GM12878 (cell line): ENCODE results near the gene C3orf22. TPM values are rescaled to one million over a fixed set of nuclear protein-coding genes. Genes with fewer than 3 reads are reported as not detected.

Experiments
- EP300 ChIP-seq, 2 experiments: fragments of 150-350 bp in 1 of 2; IDR thresholded peaks; 2 replicates each; pipeline ENCODE4 v1.6.1; 2011 to 2012; ENCODE audit warnings: low read depth in 2 of 2, low read length in 2 of 2, borderline replicate concordance in 1 of 2, improper control_type of control experiment in 1 of 2, inconsistent platforms in 1 of 2; ENCODE audit not compliant: control insufficient read depth in 1 of 2
- FOS ChIP-seq: IDR thresholded peaks from 3 replicates; pipeline ENCODE4 v1.6.1; 2011; ENCODE audit warnings: borderline replicate concordance; ENCODE audit not compliant: insufficient read length; ENCODE audit errors: extremely low read depth
- KDM1A ChIP-seq: fragments of 200-600 bp; sonication (generic); IDR thresholded peaks from 2 replicates; pipeline ENCODE4 v1.6.1; 2016; ENCODE audit warnings: borderline replicate concordance
- SIN3A ChIP-seq: IDR thresholded peaks from 2 replicates; pipeline ENCODE4 v1.6.1; 2012; ENCODE audit warnings: low read depth, low read length, improper control_type of control experiment
- SMC3 ChIP-seq: IDR thresholded peaks from 2 replicates; pipeline ENCODE4 v1.6.1; 2011; ENCODE audit warnings: low read length, improper control_type of control experiment, borderline replicate concordance
- ZNF592 ChIP-seq: fragments of 450-650 bp; IDR thresholded peaks from 2 replicates; pipeline ENCODE4 v1.6.1; 2017; ENCODE audit warnings: mild to moderate bottlenecking, moderate library complexity
- ZZZ3 ChIP-seq: IDR thresholded peaks from 2 replicates; pipeline ENCODE4 v1.6.1; 2011; ENCODE audit warnings: low read depth; ENCODE audit not compliant: control insufficient read depth, insufficient read length
- polyA plus RNA-seq, 11 experiments: library from polyadenylated mRNA; depleted of rRNA in 4 of 11; unstranded in 6 of 11; stranded (reverse) in 5 of 11; fragments of >200 nt; fragmentation: Nextera tagmentation in 4 of 11; fragmentation: Illumina TruSeq in 1 of 11; extraction: Ambion mirVana in 4 of 11; extraction: Trizol in 1 of 11; gene quantifications; 1 replicate in 1 of 11; 2 replicates in 10 of 11; pipeline versions ENCODE4 v1.2.1 to v1.2.3, GENCODE V29; 2011 to 2016; ENCODE audit warnings: inconsistent platforms in 2 of 11, missing spikeins in 2 of 11, low read depth in 1 of 11
- total RNA-seq, 4 experiments: library from RNA; depleted of rRNA in 3 of 4; stranded (reverse); fragments of >200 nt in 3 of 4; fragmentation: Illumina TruSeq in 1 of 4; extraction: Trizol in 1 of 4; gene quantifications; 2 replicates each; pipeline versions ENCODE4 v1.2.1 to v1.2.3, GENCODE V29; 2013 to 2021
- TF ChIP-seq, protein P1 (sequence below): fragments of 450-650 bp; conservative IDR thresholded peaks from 2 replicates; pipeline ENCODE4 v1.6.1; 2017; ENCODE audit warnings: mild to moderate bottlenecking, moderate library complexity

Gene C3orf22
- total and polyA plus RNA-seq, 10 of the 15 experiments (the other 5 are each of a cell fraction or from before 2014, with no cell fraction given): not detected

DNA sequence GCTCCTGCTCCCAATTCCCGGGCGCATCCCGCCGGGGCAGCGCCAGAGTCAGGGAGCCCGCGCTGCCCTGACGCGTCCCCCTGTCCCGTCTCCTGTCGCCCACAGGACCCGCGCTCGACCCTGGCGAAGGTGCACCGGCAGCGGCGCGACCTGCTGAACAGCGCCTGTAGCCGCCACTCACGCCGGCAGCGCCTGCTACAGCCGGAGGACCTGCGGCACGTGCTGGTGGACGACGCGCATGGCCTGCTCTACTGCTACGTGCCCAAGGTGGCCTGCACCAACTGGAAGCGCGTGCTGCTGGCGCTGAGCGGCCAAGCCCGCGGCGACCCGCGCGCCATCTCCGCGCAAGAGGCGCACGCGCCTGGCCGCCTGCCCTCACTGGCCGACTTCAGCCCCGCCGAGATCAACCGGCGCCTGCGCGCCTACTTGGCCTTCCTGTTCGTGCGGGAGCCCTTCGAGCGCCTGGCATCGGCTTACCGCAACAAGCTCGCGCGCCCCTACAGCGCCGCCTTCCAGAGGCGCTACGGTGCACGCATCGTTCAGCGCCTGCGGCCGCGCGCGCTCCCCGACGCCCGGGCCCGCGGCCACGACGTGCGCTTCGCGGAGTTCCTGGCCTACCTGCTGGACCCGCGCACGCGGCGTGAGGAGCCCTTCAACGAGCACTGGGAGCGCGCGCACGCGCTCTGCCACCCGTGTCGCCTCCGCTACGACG is 16.9 kb downstream of the C3orf22 start (continued):
- TF ChIP-seq ZNF592 (no peak), EP300 (IDR thresholded peaks at IDR 0.05; ENCODE audit: borderline replicate concordance in 1 of 2, control insufficient read depth in 1 of 2, low read depth in 2 of 2, low read length in 2 of 2) (no peak), ZZZ3 (no peak), SIN3A (no peak), SMC3 (no peak), FOS (no peak), KDM1A (no peak)
- TF ChIP-seq, protein P1, sequence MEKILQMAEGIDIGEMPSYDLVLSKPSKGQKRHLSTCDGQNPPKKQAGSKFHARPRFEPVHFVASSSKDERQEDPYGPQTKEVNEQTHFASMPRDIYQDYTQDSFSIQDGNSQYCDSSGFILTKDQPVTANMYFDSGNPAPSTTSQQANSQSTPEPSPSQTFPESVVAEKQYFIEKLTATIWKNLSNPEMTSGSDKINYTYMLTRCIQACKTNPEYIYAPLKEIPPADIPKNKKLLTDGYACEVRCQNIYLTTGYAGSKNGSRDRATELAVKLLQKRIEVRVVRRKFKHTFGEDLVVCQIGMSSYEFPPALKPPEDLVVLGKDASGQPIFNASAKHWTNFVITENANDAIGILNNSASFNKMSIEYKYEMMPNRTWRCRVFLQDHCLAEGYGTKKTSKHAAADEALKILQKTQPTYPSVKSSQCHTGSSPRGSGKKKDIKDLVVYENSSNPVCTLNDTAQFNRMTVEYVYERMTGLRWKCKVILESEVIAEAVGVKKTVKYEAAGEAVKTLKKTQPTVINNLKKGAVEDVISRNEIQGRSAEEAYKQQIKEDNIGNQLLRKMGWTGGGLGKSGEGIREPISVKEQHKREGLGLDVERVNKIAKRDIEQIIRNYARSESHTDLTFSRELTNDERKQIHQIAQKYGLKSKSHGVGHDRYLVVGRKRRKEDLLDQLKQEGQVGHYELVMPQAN: no peak
